IgD-negative memory B cell (primary cell): ENCODE results near the gene MT1H. TPM values are rescaled to one million over a fixed set of nuclear protein-coding genes. Genes with fewer than 3 reads are reported as not detected.
"Not testable (repeated sequence)": the region's sequence is repeated elsewhere in the genome, so short reads cannot be mapped to it uniquely, and the experiment has no call there.

Experiments
- H3K27ac Mint-ChIP-seq, 3 donors: one replicate each; pipeline ENCODE4 v1.8.0; 2020 to 2022; ENCODE audit warnings: mild to moderate bottlenecking in 3 of 3, mixed read lengths in 3 of 3, moderate library complexity in 1 of 3
- H3K27me3 Mint-ChIP-seq: one replicate; pipeline ENCODE4 v1.8.0; 2021; ENCODE audit warnings: mixed read lengths
- H3K36me3 Mint-ChIP-seq: one replicate; pipeline ENCODE4 v1.8.0; 2020; ENCODE audit warnings: mild to moderate bottlenecking, mixed read lengths
- H3K4me1 Mint-ChIP-seq, 3 donors: one replicate each; pipeline ENCODE4 v1.8.0; 2020 to 2022; ENCODE audit warnings: mixed read lengths in 3 of 3, mild to moderate bottlenecking in 1 of 3
- H3K4me3 Mint-ChIP-seq, 4 donors: one replicate each; pipeline ENCODE4 v1.8.0; 2020 to 2022; ENCODE audit warnings: mild to moderate bottlenecking in 4 of 4, mixed read lengths in 4 of 4, moderate library complexity in 3 of 4
- H3K9me3 Mint-ChIP-seq, 3 donors: one replicate each; pipeline ENCODE4 v1.8.0; 2020 to 2021; ENCODE audit warnings: mixed read lengths in 3 of 3, mild to moderate bottlenecking in 1 of 3
- polyA plus RNA-seq: library from polyadenylated mRNA; unstranded; fragments of 300-500 nt; fragmentation: Illumina TruSeq; gene quantifications from one replicate; pipeline ENCODE4 v1.2.3, GENCODE V29; 2021

The MT1H gene
- polyA plus RNA-seq, 1 donor from 2014 or later, result not detected

DNA sequence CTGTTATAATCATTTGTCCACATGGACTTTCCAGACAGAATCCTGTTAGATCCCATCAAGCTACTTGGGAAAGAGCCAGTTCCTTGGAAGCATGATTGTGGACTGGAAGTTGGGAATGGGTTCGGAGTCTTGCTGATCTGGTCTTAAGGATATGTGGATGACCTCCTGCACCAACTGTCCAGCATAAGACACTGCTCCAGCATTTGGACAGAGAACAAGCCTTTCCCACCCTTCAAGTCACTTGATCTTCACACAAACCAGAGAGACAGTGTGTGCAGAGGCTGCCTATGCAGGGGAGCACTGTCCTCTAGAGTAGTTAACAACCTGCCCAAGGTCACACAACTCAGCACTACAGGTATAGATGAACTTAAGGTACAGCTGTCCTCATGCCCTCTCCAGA is 23.8 kb upstream of the MT1H start:
- Mint-ChIP-seq H3K27ac (no peak overlapping the region), H3K4me3 (no peak overlapping the region), H3K36me3 (no peaks in the 10 kb centered on the region), H3K4me1 (peaks cover 7 to 10% (median 8%) of the 10 kb centered on the region in 3 donors), H3K27me3 (peaks cover 25% of the 10 kb centered on the region), H3K9me3 (no peaks in the 10 kb centered on the region)

DNA sequence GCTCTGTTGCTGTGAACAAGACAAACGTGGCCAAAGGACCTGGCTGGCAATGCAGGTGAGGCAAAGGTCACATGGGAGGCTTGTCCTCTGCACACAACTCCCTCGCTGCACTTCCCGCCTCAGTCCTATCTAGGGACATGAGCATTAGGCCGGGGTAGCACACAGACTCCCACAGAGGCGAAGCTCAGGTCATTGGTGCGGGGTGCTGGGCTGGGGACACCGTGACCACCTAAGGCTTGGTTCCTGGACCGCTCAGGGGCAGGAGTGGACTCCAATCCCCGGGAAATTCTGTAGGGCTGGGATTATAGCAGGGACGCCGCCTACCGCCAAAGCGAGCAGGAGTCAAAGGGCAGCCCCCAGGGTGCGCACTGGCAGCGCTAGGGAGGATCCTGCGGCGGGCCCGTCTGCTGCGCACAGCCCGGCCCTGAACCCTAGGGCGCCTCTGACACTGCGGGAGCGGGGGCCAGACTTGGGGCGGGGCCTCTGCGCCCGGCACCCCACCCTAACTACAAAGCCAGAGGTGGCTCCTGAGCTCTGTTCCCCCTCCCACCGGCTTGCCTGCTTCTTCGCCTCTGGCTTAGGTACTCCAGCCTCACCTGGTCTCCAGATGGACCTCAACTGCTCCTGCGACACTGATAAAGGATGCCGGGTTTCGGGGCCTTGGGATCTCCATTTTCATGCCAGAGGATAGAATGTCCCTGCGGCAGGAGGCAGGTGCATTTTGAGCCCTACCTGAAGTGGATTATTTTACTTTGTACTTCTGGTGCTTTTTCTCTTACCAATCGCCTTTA is 21.8 kb upstream of the MT1H start:
- Mint-ChIP-seq H3K4me3 (no peak overlapping the region), H3K27me3 (peaks cover 23% of the 10 kb centered on the region), H3K4me1 (peaks cover 7 to 10% (median 9%) of the 10 kb centered on the region in 3 donors), H3K27ac (peak overlapping the region in 1 of 3 donors; percentile 53), H3K9me3 (no peaks in the 10 kb centered on the region), H3K36me3 (no peaks in the 10 kb centered on the region)

DNA sequence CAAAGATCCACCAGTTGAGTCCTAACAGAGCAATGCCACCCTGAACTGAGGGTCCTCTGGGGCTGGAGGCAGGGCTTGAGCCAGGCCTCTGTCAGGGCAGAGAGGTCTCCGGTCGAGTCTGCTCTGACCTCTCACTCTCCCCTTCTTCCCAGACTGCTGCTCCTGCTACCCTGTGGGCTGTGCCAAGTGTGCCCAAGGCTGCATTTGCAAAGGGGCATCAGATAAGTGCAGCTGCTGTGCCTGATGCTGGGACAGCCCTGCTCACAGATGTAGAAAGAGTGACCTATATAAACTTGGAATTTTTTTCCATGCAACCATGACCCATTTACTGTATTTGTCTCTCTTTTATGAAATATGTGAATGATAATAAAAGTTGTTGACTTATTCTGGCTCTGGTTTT is 20.3 kb upstream of the MT1H start:
- Mint-ChIP-seq H3K27me3 (peaks cover 28% of the 10 kb centered on the region), H3K36me3 (no peaks in the 10 kb centered on the region), H3K27ac (no peak overlapping the region), H3K4me1 (peaks cover 4 to 11% (median 5%) of the 10 kb centered on the region in 3 donors), H3K9me3 (no peaks in the 10 kb centered on the region), H3K4me3 (no peak overlapping the region)

DNA sequence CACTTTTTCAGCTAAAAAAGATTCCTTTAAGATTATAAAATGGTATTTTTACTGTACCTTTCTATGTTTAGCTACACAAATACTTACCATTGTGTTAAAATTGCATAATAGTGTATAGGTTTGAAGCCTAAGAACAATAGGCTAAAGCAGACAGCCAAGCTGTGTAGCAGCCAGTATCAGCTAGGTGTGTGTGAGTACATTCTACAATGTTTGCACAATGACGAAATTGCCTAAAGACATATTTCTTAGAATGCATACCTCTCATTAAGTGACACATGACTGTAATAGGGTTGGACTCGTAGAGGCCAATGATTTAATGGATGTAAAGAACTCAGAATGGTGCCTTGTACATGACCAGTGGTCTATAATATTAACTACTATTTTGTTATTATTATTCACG is 19.8 kb upstream of the MT1H start:
- Mint-ChIP-seq H3K27me3 (peaks cover 27% of the 10 kb centered on the region), H3K4me3 (no peak overlapping the region), H3K4me1 (peaks cover 4 to 11% (median 5%) of the 10 kb centered on the region in 3 donors), H3K9me3 (no peaks in the 10 kb centered on the region), H3K36me3 (no peaks in the 10 kb centered on the region), H3K27ac (no peak overlapping the region)

DNA sequence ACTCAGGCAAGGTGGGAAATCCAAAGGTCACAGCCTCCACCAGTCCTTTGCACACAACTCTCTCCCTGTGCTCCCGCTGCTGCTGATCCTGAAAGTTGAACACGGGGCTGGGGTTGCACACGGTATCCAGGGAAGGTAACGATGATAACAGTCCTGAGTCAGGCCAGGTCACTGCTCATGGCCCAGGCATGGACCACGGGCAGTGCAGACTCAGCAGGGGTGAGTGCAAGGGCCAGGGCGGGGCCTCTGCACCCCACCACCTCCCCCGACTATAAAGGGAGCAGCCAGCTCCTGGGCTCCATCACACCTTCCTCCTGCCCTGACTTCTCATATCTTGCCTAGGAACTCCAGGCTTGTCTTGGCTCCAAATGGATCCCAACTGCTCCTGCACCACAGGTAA is 18.0 kb upstream of the MT1H start, which contains the start of gene MT1B:
Gene MT1B, plus strand, starts transcription at position 301 of the 400 bp plus-strand sequence. Its CDS starts 68 bp downstream, at position 369.
- H3K4me1 Mint-ChIP-seq, result peaks cover 5 to 11% (median 5%) of the 10 kb centered on the region in 3 donors
- peak within 1 kb of the TSS in 1 of 4 donors; percentile 73 for H3K4me3 Mint-ChIP-seq
- no peak within 1 kb of the TSS for H3K27ac Mint-ChIP-seq
- H3K27me3 Mint-ChIP-seq, result peaks cover 16% of the 10 kb centered on the region
- no peaks in the 10 kb centered on the region for H3K9me3 Mint-ChIP-seq
- no peaks in the 10 kb centered on the region for H3K36me3 Mint-ChIP-seq

DNA sequence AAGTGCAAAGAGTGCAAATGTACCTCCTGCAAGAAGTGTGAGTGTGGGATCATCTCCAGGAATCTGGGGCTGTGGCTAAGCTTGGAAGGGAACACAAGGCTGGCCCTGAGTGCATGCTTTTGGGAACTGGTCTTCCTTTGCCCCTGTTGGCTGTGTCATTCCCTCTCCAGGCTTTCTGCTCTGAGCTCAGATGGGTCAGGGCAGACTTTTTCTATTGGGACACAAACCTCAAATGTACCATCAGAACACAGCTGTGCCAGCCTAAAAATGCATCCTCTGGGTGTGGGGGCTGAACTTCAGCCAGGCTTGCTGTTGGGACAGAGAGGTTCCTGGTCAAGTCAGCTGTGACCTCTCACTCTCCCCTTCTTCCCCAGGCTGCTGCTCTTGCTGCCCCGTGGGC is 17.0 kb upstream of the MT1H start:
- no peak overlapping the region for H3K27ac Mint-ChIP-seq
- H3K27me3 Mint-ChIP-seq, result peaks cover 10% of the 10 kb centered on the region
- H3K4me3 Mint-ChIP-seq, result no peak overlapping the region
- H3K9me3 Mint-ChIP-seq, result no peaks in the 10 kb centered on the region
- H3K36me3 Mint-ChIP-seq, result no peaks in the 10 kb centered on the region
- H3K4me1 Mint-ChIP-seq, result peaks cover 5 to 14% (median 5%) of the 10 kb centered on the region in 3 donors

DNA sequence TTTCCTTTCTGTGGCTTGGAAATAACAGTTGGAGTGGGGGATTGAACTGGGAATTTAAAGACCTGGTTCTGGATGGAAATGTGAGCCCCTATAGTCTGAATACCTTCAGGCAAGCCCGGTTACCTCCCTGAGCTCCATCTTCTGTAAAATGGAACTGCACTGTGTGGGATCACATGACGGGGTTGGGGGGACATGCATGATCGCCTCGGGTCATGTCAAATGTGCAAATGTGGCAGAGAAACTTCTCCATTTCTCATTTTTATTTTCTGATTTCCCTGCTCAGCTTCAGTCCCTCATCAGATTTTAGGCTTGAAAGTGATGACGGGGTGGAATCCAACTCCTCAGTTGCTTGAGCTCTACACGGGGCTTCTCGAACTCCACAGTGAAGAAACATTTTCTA is 16.4 kb upstream of the MT1H start:
- Mint-ChIP-seq H3K27me3 (peaks cover 8% of the 10 kb centered on the region), H3K36me3 (no peaks in the 10 kb centered on the region), H3K9me3 (no peaks in the 10 kb centered on the region), H3K4me1 (peaks cover 5 to 17% (median 9%) of the 10 kb centered on the region in 3 donors), H3K27ac (peak overlapping the region in 1 of 3 donors; percentile 27), H3K4me3 (peak overlapping the region in 1 of 4 donors; percentile 59)

DNA sequence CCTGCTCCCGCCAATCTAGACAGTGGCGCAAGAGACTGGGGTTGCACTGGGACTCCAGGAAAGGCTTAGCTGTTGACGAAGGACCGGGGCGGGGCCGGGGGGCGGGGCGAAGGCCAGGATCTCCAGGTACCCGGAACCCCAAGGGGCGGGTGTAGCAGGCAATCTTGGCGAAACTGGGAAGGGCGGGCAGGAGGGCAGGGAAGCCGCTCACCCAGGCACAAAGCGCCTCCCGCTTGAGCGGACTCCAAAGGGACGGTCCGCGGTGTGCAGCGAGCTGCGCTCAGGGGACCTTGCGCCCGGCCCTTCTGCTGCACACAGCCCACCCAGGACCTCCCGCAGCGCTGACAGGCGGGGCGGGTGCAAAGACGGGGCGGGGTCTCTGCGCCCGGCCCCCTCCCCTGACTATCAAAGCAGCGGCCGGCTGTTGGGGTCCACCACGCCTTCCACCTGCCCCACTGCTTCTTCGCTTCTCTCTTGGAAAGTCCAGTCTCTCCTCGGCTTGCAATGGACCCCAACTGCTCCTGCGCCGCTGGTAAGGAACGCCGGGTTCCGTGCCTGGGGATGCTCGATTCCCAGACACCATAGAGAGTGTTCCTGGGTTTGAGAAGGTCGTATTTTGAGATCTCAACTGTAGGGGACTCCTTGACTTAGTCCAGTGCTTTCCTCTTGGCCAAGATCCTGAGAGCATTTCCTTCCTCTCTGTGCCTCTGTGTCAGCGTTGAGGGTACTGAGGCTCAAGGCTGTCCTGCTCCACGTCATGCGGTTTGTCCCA is 11.9 kb upstream of the MT1H start, which contains the start of gene MT1F:
Gene MT1F, plus strand, starts transcription at position 405 of the 772 bp plus-strand sequence. Its CDS starts 100 bp downstream, at position 505.
- Mint-ChIP-seq H3K36me3 (no peaks in the 10 kb centered on the region), H3K4me3 (peak within 1 kb of the TSS; percentile 84 to 96 (median 92)), H3K4me1 (peaks cover 5 to 24% (median 7%) of the 10 kb centered on the region in 3 donors), H3K27ac (peak within 1 kb of the TSS in 2 of 3 donors; percentile 59 to 73), H3K27me3 (peaks cover 17% of the 10 kb centered on the region), H3K9me3 (no peaks in the 10 kb centered on the region)

DNA sequence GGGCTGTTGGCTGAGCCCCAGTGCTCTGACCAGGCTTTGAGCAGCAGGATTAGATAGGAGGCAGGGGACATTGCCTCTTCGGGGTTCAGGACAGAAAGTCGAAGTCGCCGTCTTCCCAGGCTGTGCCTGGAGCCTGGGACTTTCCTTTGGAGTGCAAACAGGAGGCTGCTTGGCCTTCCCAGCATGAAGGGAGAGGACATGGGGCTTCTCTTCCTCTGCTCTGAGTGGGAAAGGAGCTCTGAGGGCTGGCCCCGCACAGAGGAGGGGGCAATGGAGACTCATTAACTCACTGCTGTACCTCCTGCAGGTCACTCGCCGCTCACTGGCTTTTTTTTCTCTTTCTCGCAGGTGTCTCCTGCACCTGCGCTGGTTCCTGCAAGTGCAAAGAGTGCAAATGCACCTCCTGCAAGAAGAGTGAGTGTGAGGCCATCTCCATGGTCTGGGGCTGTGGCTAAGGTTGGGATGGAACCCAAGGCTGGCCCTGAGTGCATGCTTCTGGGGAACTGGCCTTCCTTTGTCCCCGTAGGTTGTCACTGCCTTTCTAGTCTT is 11.2 kb upstream of the MT1H start:
- Mint-ChIP-seq H3K4me3 (peak overlapping the region; percentile 84 to 96 (median 92)), H3K4me1 (peaks cover 2 to 20% (median 7%) of the 10 kb centered on the region in 3 donors), H3K9me3 (no peaks in the 10 kb centered on the region), H3K27ac (peak overlapping the region in 2 of 3 donors; percentile 59 to 73), H3K27me3 (peaks cover 15% of the 10 kb centered on the region), H3K36me3 (no peaks in the 10 kb centered on the region)

DNA sequence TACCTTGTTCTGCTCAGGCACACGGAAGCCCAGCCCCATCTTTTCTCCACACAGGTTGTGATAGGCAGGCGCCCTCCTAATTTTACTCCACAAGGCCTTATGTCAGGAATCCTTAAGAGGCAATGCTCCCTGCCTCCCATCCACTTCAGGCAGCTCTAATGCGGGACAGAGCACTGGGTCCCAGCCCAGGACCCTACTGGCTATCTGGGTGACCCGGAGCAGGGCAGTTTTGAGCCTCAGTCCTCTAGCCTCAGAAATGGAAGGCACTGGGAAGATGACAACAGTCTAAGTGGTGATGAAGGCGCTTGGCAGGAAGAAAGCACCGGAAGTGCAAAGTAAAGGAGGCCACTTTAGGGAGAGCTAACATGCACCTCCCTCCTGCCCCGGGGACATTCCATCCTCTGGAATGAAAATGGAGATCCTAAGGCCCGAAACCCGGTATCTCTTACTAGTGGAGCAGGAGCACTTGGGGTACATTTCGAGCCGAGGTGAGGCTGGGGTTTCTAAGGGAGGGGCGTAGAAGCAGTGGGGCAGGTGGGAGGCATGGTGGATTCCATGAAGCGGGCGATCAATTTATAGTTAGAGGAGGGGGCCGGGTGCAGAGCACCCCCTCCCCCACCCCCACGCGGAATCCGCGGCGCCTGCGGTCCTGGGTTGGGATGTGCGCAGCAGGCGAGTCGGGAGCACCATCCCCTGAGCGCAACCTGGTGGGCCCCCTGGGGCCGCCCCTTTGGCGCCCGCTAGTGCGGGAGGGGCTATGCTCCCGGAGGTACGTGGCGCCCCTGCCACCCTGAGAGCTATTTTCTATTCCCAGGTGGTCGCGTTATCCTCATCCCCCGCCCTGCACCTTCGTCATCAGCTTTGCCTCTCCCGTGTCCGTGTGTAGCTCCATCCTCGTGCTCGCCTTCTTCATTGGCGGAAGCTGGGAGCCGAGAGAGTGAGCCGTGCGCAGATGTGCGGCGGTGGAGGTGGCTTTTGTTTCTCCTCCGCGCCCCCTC is 7.0 kb upstream of the MT1H start:
- H3K4me3 Mint-ChIP-seq, result peak overlapping the region in 3 of 4 donors; percentile 60 to 73 (median 60)
- H3K27ac Mint-ChIP-seq, result no peak overlapping the region
- peaks cover 41% of the 10 kb centered on the region for H3K27me3 Mint-ChIP-seq
- no peaks in the 10 kb centered on the region for H3K36me3 Mint-ChIP-seq
- H3K4me1 Mint-ChIP-seq, result peaks cover 3 to 12% (median 8%) of the 10 kb centered on the region in 3 donors
- no peaks in the 10 kb centered on the region for H3K9me3 Mint-ChIP-seq

DNA sequence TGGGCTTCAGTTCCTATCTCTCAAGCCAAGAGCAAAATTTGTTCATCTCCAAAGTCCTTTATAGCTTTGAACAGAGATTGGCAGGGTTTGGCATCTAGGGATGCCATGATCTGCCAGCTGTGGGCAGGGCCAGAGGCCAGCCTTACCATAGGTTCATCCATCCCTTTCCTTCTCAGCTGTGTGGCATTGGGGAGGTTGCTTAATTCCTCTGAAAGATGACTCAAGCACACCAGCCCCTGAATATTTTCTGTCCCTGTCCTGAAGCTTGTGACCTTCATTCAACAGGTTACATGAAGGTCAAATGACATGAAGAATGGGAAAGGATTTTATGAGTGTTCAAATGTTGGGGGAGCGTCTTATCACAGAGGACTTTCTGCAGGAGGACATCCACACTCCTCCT is 5.1 kb upstream of the MT1H start:
- H3K4me1 Mint-ChIP-seq, result peaks cover 3 to 15% (median 6%) of the 10 kb centered on the region in 3 donors
- H3K27ac Mint-ChIP-seq, result no peak overlapping the region
- H3K4me3 Mint-ChIP-seq, result no peak overlapping the region
- H3K9me3 Mint-ChIP-seq, result no peaks in the 10 kb centered on the region
- H3K36me3 Mint-ChIP-seq, result peaks cover 2% of the 10 kb centered on the region
- H3K27me3 Mint-ChIP-seq, result peaks cover 53% of the 10 kb centered on the region

DNA sequence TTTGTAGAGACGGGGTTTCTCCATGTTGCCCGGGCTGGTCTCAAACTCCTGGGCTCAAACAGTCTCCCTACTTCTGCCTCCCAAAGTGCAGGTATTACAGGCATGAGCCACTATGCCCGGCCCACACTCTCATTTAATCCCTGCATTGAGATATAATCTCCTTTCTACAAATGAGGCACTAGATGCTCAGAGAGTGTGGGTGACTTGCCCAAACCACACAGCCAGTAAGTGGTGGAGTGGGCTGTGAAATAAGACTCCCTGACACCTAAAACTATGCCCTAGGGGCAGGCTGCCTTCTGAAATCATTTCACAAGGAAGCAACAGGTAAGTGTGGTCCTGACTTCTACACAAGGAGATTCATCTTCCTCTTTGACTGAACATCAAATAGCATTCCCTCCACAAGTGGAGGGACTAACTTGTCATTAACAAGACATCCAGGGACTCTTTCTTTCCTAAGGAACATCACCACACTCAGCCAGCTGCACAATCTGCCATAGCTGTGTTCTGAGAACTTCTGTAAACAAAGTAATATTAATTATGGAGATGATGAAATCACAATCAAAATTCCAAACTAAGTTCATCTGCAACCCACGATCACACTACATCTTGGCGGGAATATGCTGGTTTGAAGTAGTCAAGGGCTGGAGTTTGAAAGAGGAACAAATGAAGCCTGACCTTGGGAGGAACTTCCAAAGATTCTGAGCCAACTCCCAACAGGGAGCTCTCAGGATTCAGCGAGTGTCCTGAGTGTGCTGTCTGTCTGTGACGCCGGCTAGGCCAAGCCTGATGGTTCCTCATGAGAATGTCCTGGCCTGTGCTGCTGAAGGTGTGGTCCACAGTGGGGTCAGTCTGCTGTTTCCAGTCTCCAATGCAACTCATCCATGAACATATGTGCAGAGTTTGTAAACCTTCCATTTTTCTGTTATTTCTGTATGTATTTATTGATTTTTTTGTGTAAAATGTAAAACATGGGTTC is 4.0 kb upstream of the MT1H start:
- H3K4me3 Mint-ChIP-seq, H3K36me3 Mint-ChIP-seq, H3K27ac Mint-ChIP-seq, H3K9me3 Mint-ChIP-seq: not testable (repeated sequence)
- Mint-ChIP-seq H3K4me1 (peaks cover 3 to 17% (median 6%) of the 10 kb centered on the region in 3 donors), H3K27me3 (peaks cover 61% of the 10 kb centered on the region)
